Measurements from ENCODE around the gene AMFR. TPM values are rescaled to one million over a fixed set of nuclear protein-coding genes. Genes with fewer than 3 reads are reported as not detected.
A peak's percentile ranks its signal among the peaks of the same experiment; 100 is the strongest.

The AMFR gene
- total RNA-seq, 1 donor from 2014 or later, result 66.4 TPM

GRCh38 chr16:56451753-56452689, 26.7 kb upstream of the AMFR start:
- no peak for DNase-seq (ENCODE audit: low read depth, low spot score)
- H3K27me3 Mint-ChIP-seq (ENCODE audit: low read depth), result no peaks in the 10 kb centered on the region
- TF ChIP-seq CTCF (conservative IDR thresholded peaks at IDR 0.05), result no peak
- no peaks in the 10 kb centered on the region for H3K9me3 Mint-ChIP-seq
- H3K27ac Mint-ChIP-seq (ENCODE audit: unreplicated experiment), result peak overlapping the region; percentile 90
- peaks cover 47% of the 10 kb centered on the region for H3K4me1 Mint-ChIP-seq
- H3K4me3 Mint-ChIP-seq, result peak overlapping the region; percentile 95
- H3K36me3 Mint-ChIP-seq (ENCODE audit: low read depth), result peaks cover 9% of the 10 kb centered on the region

- DNase-seq (ENCODE audit: low read depth, low spot score), result peak; percentile 76
- H3K4me3 Mint-ChIP-seq, result peak within 1 kb of the TSS; percentile 95
- H3K27me3 Mint-ChIP-seq (ENCODE audit: low read depth), result no peaks in the 10 kb centered on the region
- H3K27ac Mint-ChIP-seq (ENCODE audit: unreplicated experiment), result peak within 1 kb of the TSS; percentile 94
- peaks cover 47% of the 10 kb centered on the region for H3K4me1 Mint-ChIP-seq
- H3K36me3 Mint-ChIP-seq (ENCODE audit: low read depth), result peaks cover 9% of the 10 kb centered on the region
- no peak for TF ChIP-seq CTCF (conservative IDR thresholded peaks at IDR 0.05)
- no peaks in the 10 kb centered on the region for H3K9me3 Mint-ChIP-seq
Measured at GRCh38 chr16:56450986-56451752, 25.8 kb upstream of the AMFR start, which contains the start of the genes NUDT21 and OGFOD1. TSS of gene NUDT21 (minus strand) at chr16:56451332. CDS start at chr16:56451202, 130 bp downstream. TSS of gene OGFOD1 (plus strand) at chr16:56451554. CDS start at chr16:56451613, 59 bp downstream.

- H3K4me1 Mint-ChIP-seq, result peaks cover 47% of the 10 kb centered on the region
- peaks cover 7% of the 10 kb centered on the region for H3K36me3 Mint-ChIP-seq (ENCODE audit: low read depth)
- no peak for DNase-seq (ENCODE audit: low read depth, low spot score)
- TF ChIP-seq CTCF (conservative IDR thresholded peaks at IDR 0.05), result no peak
- H3K27me3 Mint-ChIP-seq (ENCODE audit: low read depth), result no peaks in the 10 kb centered on the region
- peak overlapping the region; percentile 95 for H3K4me3 Mint-ChIP-seq
- no peaks in the 10 kb centered on the region for H3K9me3 Mint-ChIP-seq
- peak overlapping the region; percentile 94 for H3K27ac Mint-ChIP-seq (ENCODE audit: unreplicated experiment)
Measured at GRCh38 chr16:56450275-56450985, 25.1 kb upstream of the AMFR start.

GRCh38 chr16:56448005-56448404, 22.7 kb upstream of the AMFR start:
- peak overlapping the region; percentile 51 for H3K27ac Mint-ChIP-seq (ENCODE audit: unreplicated experiment)

More at GRCh38 chr16:56448005-56448404, 22.7 kb upstream of the AMFR start:
- Mint-ChIP-seq H3K4me3 (peak overlapping the region; percentile 74), H3K27me3 (ENCODE audit: low read depth) (no peaks in the 10 kb centered on the region), H3K4me1 (peaks cover 47% of the 10 kb centered on the region), H3K36me3 (ENCODE audit: low read depth) (peaks cover 2% of the 10 kb centered on the region), H3K9me3 (no peaks in the 10 kb centered on the region)
- TF ChIP-seq CTCF (conservative IDR thresholded peaks at IDR 0.05), result no peak
- no peak for DNase-seq (ENCODE audit: low read depth, low spot score)
